K562 (cell line): ENCODE results near the gene ERP44. TPM values are rescaled to one million over a fixed set of nuclear protein-coding genes. Genes with fewer than 3 reads are reported as not detected.

Experiments used
- ATAC-seq: fragments of 200-7000 bp; cut with Tn5 transposase; 3 replicates; pipeline ENCODE4 v1.9.1; 2020; ENCODE audit warnings: moderate library complexity
- BruUV-seq: library from RNA; stranded (reverse); fragments of 400-500 nt; replicated peaks from 2 replicates; lab custom pipeline; 2021; lab: Mats Ljungman, UMichigan
- CTCF ChIA-PET: fragments of 300-600 bp; formaldehyde crosslinking; extraction: SDS; loops from one replicate; lab custom pipeline; 2021; ENCODE audit warnings: low intra/inter-chr PET ratio; lab: Yijun Ruan, JAX
- POLR2A ChIA-PET: fragments of 300-600, 350-650 bp; sonication (Branson Sonifier 250); formaldehyde crosslinking; extraction: SDS; loops from one replicate; lab custom pipeline; 2021; ENCODE audit warnings: antibody characterized with exemption, inconsistent platforms; lab: Yijun Ruan, JAX
- DNase-seq, 4 experiments: peaks; one replicate each; pipeline versions ENCODE4 v3.0.0 to v3.0.0-alpha.2; 2011 to 2018; ENCODE audit warnings: low spot score in 3 of 4, mixed read lengths in 3 of 4; ENCODE audit errors: extremely low read depth in 1 of 4
- FAIRE-seq: peaks from 2 replicates; lab custom pipeline; 2011; peaks lifted over from hg19 to GRCh38; lab: Jason Lieb, UNC
- H2AFZ ChIP-seq: 2 replicates; pipeline ENCODE4 v1.6.0; 2011; ENCODE audit warnings: low read depth, low read length, control low read depth, inconsistent platforms
- H3K27ac ChIP-seq: fragments of 200-600 bp; 3 replicates; pipeline ENCODE4 v1.8.0; 2011; ENCODE audit warnings: low read depth, mild to moderate bottlenecking, control low read depth, inconsistent platforms, low read length, moderate library complexity, mixed read lengths; ENCODE audit errors: extremely low read depth
- H3K27me3 ChIP-seq, 2 experiments: fragments of 300-600 bp in 1 of 2; 2 replicates in 1 of 2; 3 replicates in 1 of 2; pipeline versions ENCODE4 v1.6.0 to v1.8.0; 2011; ENCODE audit warnings: inconsistent platforms in 2 of 2, low read length in 2 of 2, mild to moderate bottlenecking in 1 of 2, mixed read lengths in 1 of 2, moderate library complexity in 1 of 2; ENCODE audit not compliant: control insufficient read depth in 2 of 2, insufficient read depth in 2 of 2
- H3K36me3 ChIP-seq: fragments of 300-600 bp; 3 replicates; pipeline ENCODE4 v1.8.0; 2011; ENCODE audit warnings: mild to moderate bottlenecking, low read length, inconsistent platforms; ENCODE audit not compliant: control insufficient read depth, insufficient read depth
- H3K4me1 ChIP-seq, 2 experiments: fragments of 200-600 bp in 1 of 2; replicated peaks in 1 of 2; 2 replicates in 1 of 2; 3 replicates in 1 of 2; pipeline versions ENCODE4 v1.5.1 to v1.8.0; 2011; ENCODE audit warnings: inconsistent platforms in 2 of 2, low read length in 2 of 2, mild to moderate bottlenecking in 1 of 2, mixed read lengths in 1 of 2, moderate library complexity in 1 of 2; ENCODE audit not compliant: control insufficient read depth in 2 of 2, insufficient read depth in 2 of 2
- H3K4me2 ChIP-seq: 2 replicates; pipeline ENCODE4 v1.6.1; 2011; ENCODE audit warnings: low read length, control low read depth, inconsistent platforms, mixed read lengths; ENCODE audit not compliant: insufficient read depth
- H3K4me3 ChIP-seq: fragments of 200-600 bp; sonication (generic), shearing (Covaris generic); 2 replicates; pipeline ENCODE4 v1.5.1; 2016; ENCODE audit warnings: control low read depth, inconsistent platforms
- H3K79me2 ChIP-seq: fragments of 200-600 bp; 3 replicates; pipeline ENCODE4 v1.8.0; 2011; ENCODE audit warnings: low read length, inconsistent platforms; ENCODE audit not compliant: control insufficient read depth, insufficient read depth
- H3K9ac ChIP-seq, 2 experiments: 2 replicates each; pipeline versions ENCODE4 v1.6.0 to v1.6.1; 2011; ENCODE audit warnings: low read depth in 2 of 2, low read length in 2 of 2, control low read depth in 1 of 2, inconsistent platforms in 1 of 2, mild to moderate bottlenecking in 1 of 2, mixed read lengths in 1 of 2; ENCODE audit not compliant: insufficient read depth in 1 of 2
- H3K9me1 ChIP-seq: one replicate; pipeline ENCODE4 v1.6.0; 2011; ENCODE audit warnings: inconsistent platforms, mild to moderate bottlenecking, low read length, moderate library complexity; ENCODE audit not compliant: control insufficient read depth, insufficient read depth
- H3K9me3 ChIP-seq: replicated peaks from 2 replicates; pipeline ENCODE4 v1.5.1; 2011; ENCODE audit warnings: low read depth, low read length, inconsistent platforms; ENCODE audit not compliant: control insufficient read depth, insufficient read depth
- H4K20me1 ChIP-seq: replicated peaks from 2 replicates; pipeline ENCODE4 v1.6.1; 2011; ENCODE audit warnings: low read length, inconsistent platforms, mixed read lengths; ENCODE audit not compliant: control insufficient read depth, insufficient read depth
- DDX20 ChIP-seq: fragments of 450-650 bp; IDR thresholded peaks from 2 replicates; pipeline ENCODE4 v1.6.1; 2016; ENCODE audit warnings: missing genetic modification characterization, low read depth, mild to moderate bottlenecking, missing compliant biosample characterization, moderate library complexity
- HDAC3 ChIP-seq: fragments of 450-650 bp; IDR thresholded peaks from 2 replicates; pipeline ENCODE4 v1.6.1; 2018; ENCODE audit warnings: borderline replicate concordance, mild to moderate bottlenecking, moderate library complexity; ENCODE audit not compliant: partially characterized antibody
- IRF2 ChIP-seq: sonication (generic); formaldehyde crosslinking; IDR thresholded peaks from 2 replicates; pipeline ENCODE4 v1.8.1; 2022; ENCODE audit warnings: mild to moderate bottlenecking, missing genetic modification reagents
- KAT7 ChIP-seq: sonication (generic); formaldehyde crosslinking; IDR thresholded peaks from 2 replicates; pipeline ENCODE4 v1.8.0; 2022; ENCODE audit warnings: missing genetic modification reagents, mild to moderate bottlenecking, borderline replicate concordance
- KDM4B ChIP-seq, 2 experiments: fragments of 450-650 bp in 1 of 2; sonication (generic) in 1 of 2; IDR thresholded peaks; 2 replicates each; pipeline ENCODE4 v1.6.1; 2016 to 2017; ENCODE audit warnings: borderline replicate concordance in 2 of 2, antibody characterized with exemption in 1 of 2, low read depth in 1 of 2, mild to moderate bottlenecking in 1 of 2
- MTA1 ChIP-seq: fragments of 450-650 bp; IDR thresholded peaks from 2 replicates; pipeline ENCODE4 v1.6.1; 2017; ENCODE audit warnings: borderline replicate concordance
- NCOA1 ChIP-seq: fragments of 450-650 bp; IDR thresholded peaks from 2 replicates; pipeline ENCODE4 v1.6.1; 2016; ENCODE audit warnings: low read depth
- NCOA4 ChIP-seq: fragments of 450-650 bp; IDR thresholded peaks from 2 replicates; pipeline ENCODE4 v1.6.1; 2018; ENCODE audit warnings: mild to moderate bottlenecking; ENCODE audit not compliant: partially characterized antibody
- RCOR1 ChIP-seq, 2 experiments: IDR thresholded peaks; 2 replicates each; pipeline ENCODE4 v1.6.1; 2012; ENCODE audit warnings: low read depth in 2 of 2, low read length in 2 of 2, borderline replicate concordance in 1 of 2, improper control_type of control experiment in 1 of 2
- SMAD2 ChIP-seq: fragments of 150-350 bp; IDR thresholded peaks from 2 replicates; pipeline ENCODE4 v1.6.1; 2014; ENCODE audit warnings: low read depth, mild to moderate bottlenecking, low read length
- SRSF1 ChIP-seq: fragments of 200-400 bp; formaldehyde crosslinking; IDR thresholded peaks from 2 replicates; pipeline ENCODE4 v1.6.1; 2017; ENCODE audit warnings: mild to moderate bottlenecking, low read depth, low read length, moderate library complexity
- ZBTB8A ChIP-seq: fragments of 450-650 bp; IDR thresholded peaks from 2 replicates; pipeline ENCODE4 v1.6.1; 2018; ENCODE audit warnings: mild to moderate bottlenecking, moderate library complexity; ENCODE audit not compliant: partially characterized antibody
- ZNF830 ChIP-seq: fragments of 250-450 bp; sonication (Bioruptor Pico); IDR thresholded peaks from 2 replicates; pipeline ENCODE4 v1.5.0; 2021; ENCODE audit warnings: mild to moderate bottlenecking
- whole genome bisulfite sequencing: fragments of 100-300 bp; shearing (Covaris generic); methylation state at CpG from one replicate; pipeline ENCODE4 v1.1.6; 2016; ENCODE audit warnings: low coverage, mixed read lengths; ENCODE audit not compliant: insufficient coverage; ENCODE audit errors: missing lambda C conversion rate; 5-methylcytosine and 5-hydroxymethylcytosine counted together
- in situ Hi-C: fragments of 300-500 bp; cut with MboI; formaldehyde crosslinking; loops from 4 replicates; pipeline ENCODE4 v1.15.0; 2018; ENCODE audit warnings: inconsistent platforms, mixed read lengths
- intact Hi-C: fragments of 100-400 bp; cut with micrococcal nuclease; formaldehyde crosslinking; loops from 2 replicates; pipeline ENCODE4 v1.14.2; 2022
- polyA plus RNA-seq, 8 experiments: library from polyadenylated mRNA; depleted of rRNA in 4 of 8; stranded (reverse) in 5 of 8; unstranded in 3 of 8; fragments of >200 nt; fragmentation: Nextera tagmentation in 2 of 8; fragmentation: Illumina TruSeq in 1 of 8; extraction: Ambion mirVana in 2 of 8; extraction: Trizol in 1 of 8; gene quantifications; 2 replicates each; pipeline versions ENCODE4 v1.2.1 to v1.2.3, GENCODE V29; 2011 to 2014; ENCODE audit warnings: inconsistent platforms in 1 of 8, missing spikeins in 1 of 8
- total RNA-seq, 7 experiments: library from RNA; depleted of rRNA in 6 of 7; stranded (reverse); fragments of >200 nt in 6 of 7; fragmentation: Illumina TruSeq in 2 of 7; extraction: Trizol in 2 of 7; gene quantifications; 2 replicates each; pipeline versions ENCODE4 v1.2.1 to v1.2.3, GENCODE V29; 2011 to 2021; ENCODE audit warnings: low replicate concordance in 1 of 7
- TF ChIP-seq, protein P1 (sequence below): fragments of 250-450 bp; sonication (Bioruptor Pico); IDR thresholded peaks from 2 replicates; pipeline ENCODE4 v1.4.0; 2020; ENCODE audit warnings: mild to moderate bottlenecking

The ERP44 gene
- total and polyA plus RNA-seq, 9 of the 15 experiments (the other 6 are each of a cell fraction or from before 2014, with no cell fraction given), result 9.2 to 23.4 (median 13.6) TPM

DNA sequence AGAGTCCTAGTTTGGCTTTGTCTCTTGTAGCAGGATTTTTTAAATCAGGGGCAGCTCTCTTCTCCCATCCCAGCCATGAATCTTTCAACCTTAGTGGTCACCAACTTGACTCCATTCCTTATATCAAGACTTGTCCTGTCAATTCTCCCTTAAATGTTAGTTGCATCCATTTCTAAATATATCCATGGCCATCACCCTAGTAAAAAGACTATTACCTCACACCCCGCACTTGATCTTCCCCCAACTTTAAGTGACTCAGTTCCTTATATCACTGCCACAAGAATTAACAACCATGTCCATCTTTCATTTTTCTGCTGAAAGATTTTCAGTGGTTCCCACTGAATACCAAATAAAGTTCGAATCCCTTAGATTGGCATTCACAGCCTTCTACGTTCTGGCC lies 125.3 kb downstream of the ERP44 start:
- ChIA-PET CTCF (no interaction called here), POLR2A (interaction anchor here (0.6 to 0.7 kb wide), 2 partner anchors 9 to 602 kb away, joined by 3 read pairs; no protein-coding TSS in a partner anchor)
- Histone ChIP-seq H3K79me2 (no peaks in the 10 kb centered on the region), H2AFZ (no peak overlapping the region), H3K4me2 (no peak overlapping the region), H4K20me1 (no peaks in the 10 kb centered on the region), H3K9me1 (no peaks in the 10 kb centered on the region), H3K27me3 (no peaks in the 10 kb centered on the region)
- in situ Hi-C loops, result no loop called here
- DNase-seq (no peak), FAIRE-seq (no peak)
- TF ChIP-seq IRF2 (CRISPR knock-in tag), result no peak
- TF ChIP-seq, all 486 proteins: peak for 0
- Histone ChIP-seq H3K36me3 (peaks cover 7% of the 10 kb centered on the region), H3K9ac (no peak overlapping the region), H3K9me3 (no peaks in the 10 kb centered on the region), H3K4me1 (0 out of 5 replicates have a peak, but pooled peaks cover 0 to 3% of the 10 kb centered on the region in 2 experiments), H3K4me3 (no peak overlapping the region), H3K27ac (no peak overlapping the region)
- intact Hi-C loops, result loop anchor here (10.0 kb wide), 1 partner anchor 149 kb away; the partner anchor contains the start of gene NR4A3
- 85% methylated on average over 3 of the region's 3 CpGs for WGBS
- no TSS peak for BruUV-seq
- no peak for ATAC-seq

DNA sequence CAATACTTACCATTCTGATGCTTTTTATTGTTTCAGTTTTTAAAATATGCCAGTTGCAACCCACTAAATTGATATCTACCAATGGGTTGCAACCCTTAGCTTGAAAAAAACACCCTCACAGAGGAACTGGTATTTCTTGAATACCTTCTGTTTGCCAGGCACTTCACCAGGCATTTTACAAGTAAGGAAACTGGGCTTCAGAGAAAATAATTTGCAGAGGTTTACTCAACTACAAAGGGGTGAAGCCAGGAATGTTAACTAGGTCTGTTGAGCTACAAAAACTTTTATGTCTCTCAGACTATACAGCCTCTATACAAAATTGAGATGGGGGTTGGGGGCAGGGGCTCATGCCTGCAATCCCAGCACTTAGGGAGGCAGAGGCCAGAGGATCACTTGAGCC lies 127.4 kb downstream of the ERP44 start:
- ChIA-PET POLR2A (no interaction called here), CTCF (no interaction called here)
- FAIRE-seq, result no peak
- Histone ChIP-seq H3K9me1 (no peaks in the 10 kb centered on the region), H3K27me3 (no peaks in the 10 kb centered on the region), H3K4me2 (no peak overlapping the region), H3K36me3 (peaks cover 7% of the 10 kb centered on the region; the same call in 2 of the 3 replicates), H3K4me1 (no peaks in the 10 kb centered on the region), H3K79me2 (no peaks in the 10 kb centered on the region), H3K9ac (no peak overlapping the region), H3K27ac (no peak overlapping the region), H3K9me3 (no peaks in the 10 kb centered on the region), H2AFZ (no peak overlapping the region), H3K4me3 (no peak overlapping the region), H4K20me1 (no peaks in the 10 kb centered on the region)
- no TSS peak for BruUV-seq
- ATAC-seq, result no peak
- DNase-seq, result no peak
- intact Hi-C loops, result loop anchor here (10.0 kb wide), 1 partner anchor 147 kb away; the partner anchor contains the start of gene NR4A3
- in situ Hi-C loops, result no loop called here
- TF ChIP-seq MTA1 (no peak), KAT7 (CRISPR knock-in tag) (no peak), ZNF830 (CRISPR knock-in tag) (no peak), SMAD2 (no peak), NCOA4 (no peak), ZBTB8A (no peak), RCOR1 (IDR thresholded peaks at IDR 0.05; ENCODE audit: borderline replicate concordance in 1 of 2, low read depth in 2 of 2, low read length in 2 of 2) (no peak), DDX20 (tag) (no peak), KDM4B (IDR thresholded peaks at IDR 0.05; ENCODE audit: borderline replicate concordance in 2 of 2, low read depth in 1 of 2) (no peak), HDAC3 (no peak), SRSF1 (no peak), NCOA1 (no peak)
- TF ChIP-seq, protein P1, sequence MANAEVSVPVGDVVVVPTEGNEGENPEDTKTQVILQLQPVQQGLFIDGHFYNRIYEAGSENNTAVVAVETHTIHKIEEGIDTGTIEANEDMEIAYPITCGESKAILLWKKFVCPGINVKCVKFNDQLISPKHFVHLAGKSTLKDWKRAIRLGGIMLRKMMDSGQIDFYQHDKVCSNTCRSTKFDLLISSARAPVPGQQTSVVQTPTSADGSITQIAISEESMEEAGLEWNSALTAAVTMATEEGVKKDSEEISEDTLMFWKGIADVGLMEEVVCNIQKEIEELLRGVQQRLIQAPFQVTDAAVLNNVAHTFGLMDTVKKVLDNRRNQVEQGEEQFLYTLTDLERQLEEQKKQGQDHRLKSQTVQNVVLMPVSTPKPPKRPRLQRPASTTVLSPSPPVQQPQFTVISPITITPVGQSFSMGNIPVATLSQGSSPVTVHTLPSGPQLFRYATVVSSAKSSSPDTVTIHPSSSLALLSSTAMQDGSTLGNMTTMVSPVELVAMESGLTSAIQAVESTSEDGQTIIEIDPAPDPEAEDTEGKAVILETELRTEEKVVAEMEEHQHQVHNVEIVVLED (CRISPR knock-in tag), result no peak
